ENCODE results near the gene LGALS1. TPM values are rescaled to one million over a fixed set of nuclear protein-coding genes. Genes with fewer than 3 reads are reported as not detected.

Gene LGALS1
- total RNA-seq, 1 donor from 2014 or later, result 2,760 TPM

GRCh38 chr22:37665487-37665886, 9.9 kb upstream of the LGALS1 start:
- no peak overlapping the region for H3K4me3 Mint-ChIP-seq (ENCODE audit: unreplicated experiment)
- DNase-seq (ENCODE audit: low spot score), result no peak
- peaks cover 28% of the 10 kb centered on the region for H3K4me1 Mint-ChIP-seq (ENCODE audit: low read depth)
- peaks cover 3% of the 10 kb centered on the region for H3K36me3 Mint-ChIP-seq (ENCODE audit: low read depth)
- no peak overlapping the region for H3K27ac Mint-ChIP-seq (ENCODE audit: unreplicated experiment)
- H3K9me3 Mint-ChIP-seq (ENCODE audit: low read depth), result no peaks in the 10 kb centered on the region
- no peaks in the 10 kb centered on the region for H3K27me3 Mint-ChIP-seq (ENCODE audit: low read depth)
- no peak for TF ChIP-seq CTCF (IDR thresholded peaks at IDR 0.05)

DNA sequence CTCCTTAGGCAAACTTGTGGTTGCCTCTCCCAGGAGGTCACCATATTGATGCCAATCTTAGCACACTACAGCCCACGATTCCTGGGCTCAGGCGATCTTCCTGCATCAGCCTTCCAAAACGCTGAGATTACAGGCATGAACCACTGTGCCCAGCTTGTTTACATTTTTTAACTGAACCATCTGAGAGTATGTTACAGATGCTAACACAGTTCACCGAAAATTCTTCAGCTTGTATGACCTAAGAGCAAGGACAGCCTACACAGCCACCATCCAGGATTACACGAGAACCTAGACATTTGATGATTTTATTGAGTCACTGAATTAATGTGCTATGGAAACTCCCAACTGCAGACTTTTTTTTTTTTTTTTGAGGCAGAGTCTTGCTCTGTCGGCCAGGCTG, 5.8 kb upstream of the LGALS1 start:
- Mint-ChIP-seq H3K27ac (ENCODE audit: unreplicated experiment) (no peak overlapping the region), H3K4me3 (ENCODE audit: unreplicated experiment) (no peak overlapping the region), H3K9me3 (ENCODE audit: low read depth) (no peaks in the 10 kb centered on the region), H3K27me3 (ENCODE audit: low read depth) (no peaks in the 10 kb centered on the region), H3K4me1 (ENCODE audit: low read depth) (peaks cover 15% of the 10 kb centered on the region), H3K36me3 (ENCODE audit: low read depth) (peaks cover 3% of the 10 kb centered on the region)
- DNase-seq (ENCODE audit: low spot score), result no peak
- TF ChIP-seq CTCF (IDR thresholded peaks at IDR 0.05), result no peak

DNA sequence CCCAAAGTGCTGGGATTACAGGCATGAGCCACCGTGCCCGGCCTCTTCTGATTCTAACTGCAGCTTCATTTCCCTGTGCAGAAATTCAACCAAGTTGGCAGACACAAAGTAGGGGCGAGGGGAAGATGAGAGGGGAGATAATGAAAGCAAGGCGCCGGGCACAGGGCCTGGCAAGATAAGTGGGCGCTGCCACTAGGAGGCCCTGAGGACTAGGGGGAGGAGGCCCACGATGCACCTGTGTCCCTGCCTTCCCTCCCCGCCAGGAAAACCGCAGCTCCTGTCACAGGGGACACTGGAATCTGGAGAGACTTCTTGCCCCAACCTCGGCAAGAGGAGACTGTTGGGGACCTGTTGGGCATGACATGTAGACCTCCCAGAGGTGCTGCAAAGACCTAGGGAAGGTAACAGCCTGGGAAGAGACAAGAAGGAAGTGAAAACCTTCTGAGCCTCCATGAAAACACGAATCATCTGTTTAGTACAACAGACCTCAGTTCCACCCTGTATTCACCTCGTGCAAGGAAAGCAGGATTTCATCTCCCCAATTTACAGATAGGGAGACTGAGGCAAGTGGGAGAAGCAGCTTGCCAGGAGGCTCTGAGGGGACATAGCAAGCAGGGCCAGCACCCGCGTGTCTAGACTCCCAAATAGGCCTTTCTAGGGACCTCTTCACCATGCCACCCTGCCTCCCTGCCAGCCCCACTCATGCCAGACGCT, 3.1 kb upstream of the LGALS1 start:
- peaks cover 26% of the 10 kb centered on the region for H3K4me1 Mint-ChIP-seq (ENCODE audit: low read depth)
- no peaks in the 10 kb centered on the region for H3K27me3 Mint-ChIP-seq (ENCODE audit: low read depth)
- H3K36me3 Mint-ChIP-seq (ENCODE audit: low read depth), result peaks cover 1% of the 10 kb centered on the region
- H3K9me3 Mint-ChIP-seq (ENCODE audit: low read depth), result no peaks in the 10 kb centered on the region
- no peak for TF ChIP-seq CTCF (IDR thresholded peaks at IDR 0.05)
- H3K4me3 Mint-ChIP-seq (ENCODE audit: unreplicated experiment), result no peak overlapping the region
- DNase-seq (ENCODE audit: low spot score), result no peak
- no peak overlapping the region for H3K27ac Mint-ChIP-seq (ENCODE audit: unreplicated experiment)

- Mint-ChIP-seq H3K27ac (ENCODE audit: unreplicated experiment) (peak overlapping the region; percentile 5), H3K4me3 (ENCODE audit: unreplicated experiment) (no peak overlapping the region), H3K4me1 (ENCODE audit: low read depth) (peaks cover 27% of the 10 kb centered on the region), H3K36me3 (ENCODE audit: low read depth) (peaks cover 4% of the 10 kb centered on the region), H3K9me3 (ENCODE audit: low read depth) (no peaks in the 10 kb centered on the region), H3K27me3 (ENCODE audit: low read depth) (no peaks in the 10 kb centered on the region)
- DNase-seq (ENCODE audit: low spot score), result no peak
- TF ChIP-seq CTCF (IDR thresholded peaks at IDR 0.05), result no peak
Measured at GRCh38 chr22:37672920-37673455, 2.4 kb upstream of the LGALS1 start.

- Mint-ChIP-seq H3K4me1 (ENCODE audit: low read depth) (peaks cover 27% of the 10 kb centered on the region), H3K27ac (ENCODE audit: unreplicated experiment) (peak overlapping the region; percentile 73), H3K27me3 (ENCODE audit: low read depth) (no peaks in the 10 kb centered on the region), H3K36me3 (ENCODE audit: low read depth) (peaks cover 6% of the 10 kb centered on the region), H3K9me3 (ENCODE audit: low read depth) (no peaks in the 10 kb centered on the region), H3K4me3 (ENCODE audit: unreplicated experiment) (no peak overlapping the region)
- DNase-seq (ENCODE audit: low spot score), result no peak
- no peak for TF ChIP-seq CTCF (IDR thresholded peaks at IDR 0.05)
Measured at GRCh38 chr22:37674248-37674647, 1.2 kb upstream of the LGALS1 start.

All from chondrocyte (in vitro differentiated cells).